GM12891 (cell line): Measurements from ENCODE around the gene GLB1L3.

Experiments
- DNase-seq: peaks from one replicate; pipeline ENCODE4 v3.0.0; 2011; ENCODE audit warnings: low spot score; ENCODE audit not compliant: insufficient read length
- FAIRE-seq: peaks from 2 replicates; lab custom pipeline; 2011; peaks lifted over from hg19 to GRCh38; lab: Jason Lieb, UNC
- PAX5 ChIP-seq: IDR thresholded peaks from 2 replicates; pipeline ENCODE4 v1.6.1; 2011; ENCODE audit warnings: low read length, moderate library complexity, mild to moderate bottlenecking; ENCODE audit not compliant: insufficient read depth, severe bottlenecking
- POLR2A ChIP-seq: IDR thresholded peaks from 2 replicates; pipeline ENCODE4 v1.6.1; 2011; ENCODE audit warnings: low read depth, low read length, control low read depth
- POLR2AphosphoS5 ChIP-seq: IDR thresholded peaks from 2 replicates; pipeline ENCODE4 v1.6.1; 2011; ENCODE audit warnings: low read depth, low read length, control low read depth
- POU2F2 ChIP-seq: IDR thresholded peaks from 2 replicates; pipeline ENCODE4 v1.6.1; 2011; ENCODE audit warnings: low read depth, mild to moderate bottlenecking, control low read depth, low read length, moderate library complexity
- SPI1 ChIP-seq: IDR thresholded peaks from 2 replicates; pipeline ENCODE4 v1.6.1; 2011; ENCODE audit warnings: low read depth, low read length, control low read depth
- TAF1 ChIP-seq: IDR thresholded peaks from 2 replicates; pipeline ENCODE4 v1.6.1; 2011; ENCODE audit warnings: low read depth, low read length, control low read depth

Gene GLB1L3

DNA sequence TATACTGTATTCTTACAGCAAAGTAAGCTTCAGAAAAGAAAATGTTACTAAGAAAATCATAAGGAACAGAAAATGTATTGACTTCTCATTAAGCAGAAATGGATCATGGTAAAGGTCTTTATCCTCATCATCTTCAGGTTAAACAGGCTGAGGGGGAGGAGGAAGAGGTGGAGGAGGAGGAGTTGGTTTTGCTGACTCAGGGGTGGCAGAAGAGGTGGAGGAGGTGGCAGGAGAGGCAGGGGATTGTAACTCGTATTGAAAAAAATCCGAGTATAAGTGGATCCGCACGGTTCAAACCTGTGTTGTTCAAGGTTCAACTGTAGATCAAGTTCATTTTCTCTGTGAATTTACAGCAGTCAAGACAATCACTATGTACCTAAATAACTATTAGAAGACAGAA lies 13.0 kb downstream of the GLB1L3 start:
- FAIRE-seq (no peak), DNase-seq (no peak)
- TF ChIP-seq POLR2AphosphoS5, result no peak
- no peak for TF ChIP-seq POLR2A
- TF ChIP-seq PAX5, result no peak
- TF ChIP-seq TAF1, result no peak

- no peak for TF ChIP-seq POU2F2
- no peak for TF ChIP-seq PAX5
- TF ChIP-seq POLR2A, result no peak
- TF ChIP-seq TAF1, result no peak
- no peak for TF ChIP-seq POLR2AphosphoS5
- no peak for TF ChIP-seq SPI1
- no peak for FAIRE-seq
- DNase-seq, result no peak
Measured at GRCh38 chr11:134289789-134290188, 13.6 kb downstream of the GLB1L3 start.

GRCh38 chr11:134290646-134291045 lies 14.5 kb downstream of the GLB1L3 start:
- FAIRE-seq, result no peak

DNA sequence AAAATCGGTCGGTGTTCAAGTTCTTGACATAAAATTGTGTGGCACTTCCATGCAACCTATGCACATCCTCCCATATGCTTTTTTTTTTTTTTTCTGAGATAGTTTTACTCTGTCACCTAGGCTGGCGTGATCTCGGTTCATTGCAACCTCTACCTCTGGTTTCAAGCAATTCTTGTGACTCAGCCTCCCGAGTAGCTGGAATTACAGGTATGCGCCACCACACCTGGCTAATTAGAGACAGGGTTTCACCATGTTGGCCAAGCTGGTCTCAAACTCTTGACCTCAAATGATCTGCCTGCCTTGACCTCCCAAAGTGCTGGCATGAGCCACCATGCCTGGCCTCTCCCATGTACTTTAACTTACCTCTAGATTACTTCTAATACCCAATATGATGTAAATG lies 15.0 kb downstream of the GLB1L3 start:
- DNase-seq (no peak), FAIRE-seq (no peak)
- TF ChIP-seq SPI1 (no peak), PAX5 (no peak), POLR2A (no peak), POU2F2 (no peak), TAF1 (no peak), POLR2AphosphoS5 (no peak)

More at GRCh38 chr11:134290646-134291045, 14.5 kb downstream of the GLB1L3 start:
- no peak for DNase-seq
- TF ChIP-seq SPI1, result no peak
- TF ChIP-seq POU2F2, result no peak
- no peak for TF ChIP-seq TAF1
- TF ChIP-seq POLR2A, result no peak
- no peak for TF ChIP-seq POLR2AphosphoS5
- no peak for TF ChIP-seq PAX5

- no peak for TF ChIP-seq POLR2AphosphoS5
- no peak for TF ChIP-seq PAX5
- TF ChIP-seq POLR2A, result no peak
- no peak for TF ChIP-seq SPI1
- TF ChIP-seq TAF1, result no peak
- TF ChIP-seq POU2F2, result no peak
- DNase-seq (no peak), FAIRE-seq (no peak)
Measured at GRCh38 chr11:134292661-134293060, 16.5 kb downstream of the GLB1L3 start.

DNA sequence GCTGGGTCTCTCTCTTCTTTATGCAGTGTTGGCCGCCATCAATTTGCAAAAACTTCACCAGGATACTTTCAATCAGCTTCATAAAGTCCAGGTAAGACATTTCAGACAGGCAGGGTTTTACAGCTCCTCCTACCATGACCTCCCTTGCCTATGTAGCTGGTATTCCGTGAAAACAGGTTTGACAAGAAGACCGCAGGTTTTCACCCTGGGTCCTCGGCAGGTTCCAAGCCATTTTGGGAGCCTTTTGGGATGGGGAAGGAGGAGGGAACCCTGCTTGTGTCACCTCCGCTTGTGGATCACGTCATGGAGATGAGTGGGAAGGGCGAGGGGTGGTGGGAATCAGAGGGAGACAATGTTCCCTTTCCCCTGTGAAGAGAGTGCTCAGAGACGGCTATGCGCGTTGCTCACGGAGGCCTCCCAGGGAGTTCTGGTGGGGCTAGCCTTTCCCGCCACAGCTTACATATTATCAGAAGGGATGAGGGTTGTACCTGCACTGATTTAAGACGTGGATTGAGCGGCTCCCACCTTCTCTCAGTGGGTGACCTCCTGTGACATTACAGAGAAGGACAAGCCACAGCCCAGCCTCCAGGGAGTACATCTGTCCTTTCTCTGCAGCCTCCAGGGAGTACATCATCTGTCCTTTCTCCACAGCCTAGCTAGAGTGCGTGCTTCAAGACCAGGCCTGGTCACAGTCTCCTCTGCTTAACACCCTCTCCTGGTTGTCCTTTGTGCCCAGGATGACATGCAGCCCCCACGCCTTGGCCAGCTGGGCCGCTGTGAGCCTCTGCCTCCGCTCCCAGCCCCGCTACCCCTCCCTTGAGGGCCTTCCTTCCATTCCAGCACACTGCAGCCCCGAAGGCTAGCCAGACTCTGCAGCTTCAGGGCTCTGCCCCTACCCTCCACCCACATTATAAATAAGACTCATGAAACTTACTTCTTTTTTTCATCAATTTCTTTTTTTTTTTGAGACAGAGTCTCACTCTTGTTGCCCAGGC lies 17.2 kb downstream of the GLB1L3 start:
- no peak for FAIRE-seq
- DNase-seq, result no peak
- TF ChIP-seq POU2F2 (no peak), POLR2AphosphoS5 (no peak), TAF1 (no peak), SPI1 (no peak), POLR2A (no peak), PAX5 (no peak)

DNA sequence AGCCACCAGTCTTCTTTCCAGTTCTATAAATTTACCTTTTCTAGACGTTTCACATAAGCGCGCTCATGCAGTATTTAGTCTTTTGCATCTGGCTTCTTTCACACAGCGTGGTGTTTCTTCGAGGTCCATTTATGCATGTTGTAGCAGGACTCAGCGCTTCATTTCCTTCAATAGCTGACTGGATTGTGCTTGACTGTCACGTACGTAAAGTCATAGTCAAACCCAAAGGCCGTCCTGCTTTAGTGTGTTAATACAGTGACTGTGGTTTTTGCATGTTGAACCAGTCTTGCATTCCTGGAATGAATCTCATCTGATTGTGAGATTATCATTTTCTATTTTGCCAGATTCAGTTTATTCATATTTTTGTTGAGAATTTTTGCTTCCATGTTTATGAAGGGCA lies 18.5 kb downstream of the GLB1L3 start:
- TF ChIP-seq POU2F2 (no peak), SPI1 (no peak), POLR2AphosphoS5 (no peak), PAX5 (no peak), TAF1 (no peak), POLR2A (no peak)
- no peak for DNase-seq
- no peak for FAIRE-seq

- no peak for FAIRE-seq
- DNase-seq, result no peak
- TF ChIP-seq POLR2A, result no peak
- no peak for TF ChIP-seq POLR2AphosphoS5
- TF ChIP-seq TAF1, result no peak
- no peak for TF ChIP-seq POU2F2
Measured at GRCh38 chr11:134312223-134312622, 36.0 kb downstream of the GLB1L3 start.

GRCh38 chr11:134312807-134313206 lies 36.6 kb downstream of the GLB1L3 start:
- FAIRE-seq, result no peak
- no peak for TF ChIP-seq SPI1
- TF ChIP-seq POLR2A, result no peak
- TF ChIP-seq POU2F2, result no peak
- no peak for TF ChIP-seq POLR2AphosphoS5
- no peak for TF ChIP-seq TAF1
- TF ChIP-seq PAX5, result no peak
- no peak for DNase-seq

DNA sequence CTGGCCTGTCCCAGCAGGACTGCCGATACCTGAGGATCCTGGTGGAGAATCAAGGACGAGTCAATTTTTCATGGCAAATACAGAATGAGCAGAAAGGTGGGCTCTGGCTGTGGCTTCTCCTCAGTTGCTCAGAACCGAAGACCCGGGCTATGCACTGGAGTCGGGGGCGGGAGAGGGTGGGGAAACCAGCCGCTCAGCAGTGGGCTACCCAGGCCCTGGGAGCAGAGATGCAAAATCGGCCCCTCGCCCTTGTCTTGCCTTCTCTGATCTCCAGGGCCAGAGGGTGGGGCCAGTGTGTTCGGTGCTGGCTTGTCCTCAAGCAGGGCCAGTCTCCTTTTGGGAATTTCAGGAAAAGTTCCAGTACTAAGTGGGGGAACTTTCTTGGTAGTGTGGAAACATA lies 37.2 kb downstream of the GLB1L3 start:
- no peak for DNase-seq
- no peak for FAIRE-seq
- TF ChIP-seq TAF1 (no peak), POLR2A (no peak), POU2F2 (no peak), SPI1 (no peak), PAX5 (no peak), POLR2AphosphoS5 (no peak)
